Measurements from ENCODE around the gene SPOCK2. TPM values are rescaled to one million over a fixed set of nuclear protein-coding genes. Genes with fewer than 3 reads are reported as not detected.
"Not testable (repeated sequence)": the region's sequence is repeated elsewhere in the genome, so short reads cannot be mapped to it uniquely, and the experiment has no call there.

Gene SPOCK2
- total RNA-seq, 2 experiments from 2014 or later: 0.76 to 7.5 TPM

- TF ChIP-seq EZH2phosphoT487 (IDR thresholded peaks at IDR 0.05; ENCODE audit: borderline replicate concordance, low read depth, low read length): no peak
- no peak for TF ChIP-seq CTCF (conservative IDR thresholded peaks at IDR 0.05; ENCODE audit: low read length)
- H3K9me3 ChIP-seq (ENCODE audit: low read length): no peaks in the 10 kb centered on the region
- CTCF ChIA-PET (ENCODE audit: unreplicated experiment): interaction anchor here (1.2 kb wide), 1 partner anchor 17 kb away, joined by 5 read pairs; no protein-coding TSS in a partner anchor
- H3K4me1 ChIP-seq (ENCODE audit: insufficient read depth, low read length, poor library complexity, severe bottlenecking): peaks cover 29% of the 10 kb centered on the region
- H3K36me3 ChIP-seq (ENCODE audit: insufficient read depth, low read length): peaks cover 5% of the 10 kb centered on the region; the same call in 1 of the 2 replicates
- POLR2A ChIA-PET: interaction anchor here (0.7 to 1.4 kb wide), 4 partner anchors 10 to 1386 kb away, joined by 3 read pairs; no protein-coding TSS in a partner anchor
- no peaks in the 10 kb centered on the region for H3K9me2 ChIP-seq (ENCODE audit: insufficient read depth, low read length)
- H3K4me3 ChIP-seq (ENCODE audit: low read depth, low read length, poor library complexity, severe bottlenecking): no peak overlapping the region
- no TSS peak for BruUV-seq (replicated peaks)
- H4K20me1 ChIP-seq (ENCODE audit: insufficient read depth, low read length): no peaks in the 10 kb centered on the region
- intact Hi-C loops (cut with micrococcal nuclease; ENCODE audit: unreplicated experiment): no loop called here
- no peak for DNase-seq (ENCODE audit: low spot score)
- no peak overlapping the region for H2AFZ ChIP-seq (ENCODE audit: low read length)
- H3K79me2 ChIP-seq (ENCODE audit: insufficient read depth, low read depth, low read length): no peaks in the 10 kb centered on the region
- H3K27ac ChIP-seq (ENCODE audit: low read depth, low read length, poor library complexity, severe bottlenecking): no peak overlapping the region
- H3K4me2 ChIP-seq (ENCODE audit: low read length): no peak overlapping the region
These were observed 20.7 kb upstream of the SPOCK2 start for GRCh38 chr10:72108830-72109635.

GRCh38 chr10:72108004-72108370, 19.6 kb upstream of the SPOCK2 start:
- H4K20me1 ChIP-seq (ENCODE audit: insufficient read depth, low read length); H3K4me3 ChIP-seq (ENCODE audit: low read depth, low read length, poor library complexity, severe bottlenecking); H3K36me3 ChIP-seq (ENCODE audit: insufficient read depth, low read length); BruUV-seq (replicated peaks); H3K9me3 ChIP-seq (ENCODE audit: low read length); intact Hi-C loops (cut with micrococcal nuclease; ENCODE audit: unreplicated experiment); H2AFZ ChIP-seq (ENCODE audit: low read length); DNase-seq (ENCODE audit: low spot score); H3K9me2 ChIP-seq (ENCODE audit: insufficient read depth, low read length); H3K79me2 ChIP-seq (ENCODE audit: insufficient read depth, low read depth, low read length); H3K27ac ChIP-seq (ENCODE audit: low read depth, low read length, poor library complexity, severe bottlenecking): not testable (repeated sequence)
- ChIA-PET POLR2A (interaction anchor here (0.9 to 1.4 kb wide), 4 partner anchors 11 to 247 kb away, joined by 3 read pairs; no protein-coding TSS in a partner anchor), CTCF (ENCODE audit: unreplicated experiment) (interaction anchor here (0.5 to 1.2 kb wide), 2 partner anchors 18 to 292 kb away, joined by 3 to 5 read pairs; no protein-coding TSS in a partner anchor)
- Histone ChIP-seq H3K4me1 (ENCODE audit: insufficient read depth, low read length, poor library complexity, severe bottlenecking) (peaks cover 29% of the 10 kb centered on the region), H3K4me2 (ENCODE audit: low read length) (peak overlapping the region; percentile 43; the same call in 1 of the 2 replicates)

GRCh38 chr10:72107325-72108003, 19.1 kb upstream of the SPOCK2 start:
- CTCF ChIA-PET (ENCODE audit: unreplicated experiment): interaction anchor here (0.5 kb wide), 1 partner anchor 293 kb away, joined by 3 read pairs; no protein-coding TSS in a partner anchor
- TF ChIP-seq CTCF (conservative IDR thresholded peaks at IDR 0.05; ENCODE audit: low read length): no peak
- TF ChIP-seq EZH2phosphoT487 (IDR thresholded peaks at IDR 0.05; ENCODE audit: borderline replicate concordance, low read depth, low read length): no peak
- Histone ChIP-seq H3K9me2 (ENCODE audit: insufficient read depth, low read length) (no peaks in the 10 kb centered on the region), H3K4me3 (ENCODE audit: low read depth, low read length, poor library complexity, severe bottlenecking) (no peak overlapping the region), H3K36me3 (ENCODE audit: insufficient read depth, low read length) (peaks cover 5% of the 10 kb centered on the region; the same call in 1 of the 2 replicates), H3K4me2 (ENCODE audit: low read length) (peak overlapping the region; percentile 43), H3K9me3 (ENCODE audit: low read length) (no peaks in the 10 kb centered on the region), H3K79me2 (ENCODE audit: insufficient read depth, low read depth, low read length) (no peaks in the 10 kb centered on the region), H3K4me1 (ENCODE audit: insufficient read depth, low read length, poor library complexity, severe bottlenecking) (peaks cover 29% of the 10 kb centered on the region), H3K27ac (ENCODE audit: low read depth, low read length, poor library complexity, severe bottlenecking) (no peak overlapping the region), H4K20me1 (ENCODE audit: insufficient read depth, low read length) (no peaks in the 10 kb centered on the region), H2AFZ (ENCODE audit: low read length) (no peak overlapping the region; the same call in 1 of the 2 replicates)
- intact Hi-C loops (cut with micrococcal nuclease; ENCODE audit: unreplicated experiment): no loop called here
- POLR2A ChIA-PET: interaction anchor here (0.5 to 1.4 kb wide), 6 partner anchors 11 to 248 kb away, joined by 3 to 4 read pairs (median 3); no protein-coding TSS in a partner anchor
- peak; percentile 62 for DNase-seq (ENCODE audit: low spot score)
- BruUV-seq (replicated peaks): no TSS peak

Measured in OCI-LY7 (cell line).